ENCODE results near the gene ARHGEF2.

Gene ARHGEF2

GRCh38 chr1:155941845-155942531, 36.4 kb downstream of the ARHGEF2 start:
- Histone ChIP-seq H3K27ac (no peak overlapping the region), H3K36me3 (replicated peaks) (peaks cover 19% of the 10 kb centered on the region), H3K27me3 (replicated peaks) (no peaks in the 10 kb centered on the region), H3K4me3 (ENCODE audit: low read depth, low read length) (no peak overlapping the region)
- in situ Hi-C loops (cut with HindIII; ENCODE audit: low pct_ligation_motif_present, low sequenced_read_pairs) = no loop called here
- TF ChIP-seq, protein P1, sequence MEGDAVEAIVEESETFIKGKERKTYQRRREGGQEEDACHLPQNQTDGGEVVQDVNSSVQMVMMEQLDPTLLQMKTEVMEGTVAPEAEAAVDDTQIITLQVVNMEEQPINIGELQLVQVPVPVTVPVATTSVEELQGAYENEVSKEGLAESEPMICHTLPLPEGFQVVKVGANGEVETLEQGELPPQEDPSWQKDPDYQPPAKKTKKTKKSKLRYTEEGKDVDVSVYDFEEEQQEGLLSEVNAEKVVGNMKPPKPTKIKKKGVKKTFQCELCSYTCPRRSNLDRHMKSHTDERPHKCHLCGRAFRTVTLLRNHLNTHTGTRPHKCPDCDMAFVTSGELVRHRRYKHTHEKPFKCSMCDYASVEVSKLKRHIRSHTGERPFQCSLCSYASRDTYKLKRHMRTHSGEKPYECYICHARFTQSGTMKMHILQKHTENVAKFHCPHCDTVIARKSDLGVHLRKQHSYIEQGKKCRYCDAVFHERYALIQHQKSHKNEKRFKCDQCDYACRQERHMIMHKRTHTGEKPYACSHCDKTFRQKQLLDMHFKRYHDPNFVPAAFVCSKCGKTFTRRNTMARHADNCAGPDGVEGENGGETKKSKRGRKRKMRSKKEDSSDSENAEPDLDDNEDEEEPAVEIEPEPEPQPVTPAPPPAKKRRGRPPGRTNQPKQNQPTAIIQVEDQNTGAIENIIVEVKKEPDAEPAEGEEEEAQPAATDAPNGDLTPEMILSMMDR (IDR thresholded peaks at IDR 0.05; ENCODE audit: low read depth, low read length, missing control alignments) = no peak
- no peak for DNase-seq

DNA sequence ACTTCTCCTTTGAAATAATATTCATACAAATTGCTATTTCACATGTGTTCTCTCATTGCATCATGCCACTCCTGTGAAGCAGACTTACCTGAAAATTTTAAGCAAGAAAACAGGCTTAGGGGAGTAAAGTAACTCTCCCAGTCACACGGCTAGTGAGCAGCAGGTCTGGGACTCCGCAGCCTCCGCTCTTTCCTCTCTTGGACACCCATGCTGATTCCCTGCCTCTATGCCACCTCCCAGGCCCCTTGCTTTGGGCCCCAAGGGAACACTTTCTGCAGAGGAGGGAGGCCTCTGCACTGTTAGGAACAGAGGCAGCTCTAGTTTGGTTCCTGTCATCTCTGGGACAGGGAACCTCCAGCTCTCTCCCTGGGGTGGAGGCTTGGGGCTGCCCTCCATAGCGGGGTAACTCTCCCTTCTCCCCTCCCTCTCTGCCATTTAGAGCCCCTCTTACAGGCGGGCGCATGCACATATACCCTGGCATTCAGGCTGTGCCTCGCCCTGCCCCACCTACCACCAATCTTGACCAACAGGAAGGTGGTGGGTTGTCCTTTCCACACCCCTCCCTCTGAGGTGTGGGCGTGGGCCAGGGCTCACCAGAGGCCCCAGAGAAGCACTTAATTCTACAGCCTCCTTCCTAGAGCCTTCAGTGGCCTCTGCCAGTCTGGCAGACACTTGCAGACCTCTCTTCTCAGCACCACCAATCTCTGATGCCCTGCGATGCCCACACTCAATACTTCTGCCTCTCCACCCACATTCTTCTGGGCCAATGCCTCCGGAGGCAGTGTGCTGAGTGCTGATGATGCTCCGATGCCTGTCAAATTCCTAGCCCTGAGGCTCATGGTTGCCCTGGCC, 37.1 kb downstream of the ARHGEF2 start, which contains the start of gene RXFP4:
Gene RXFP4, plus strand, starts transcription at position 646 of the 852 bp plus-strand sequence. Its CDS starts 72 bp downstream, at position 718.
- DNase-seq = no peak
- TF ChIP-seq, protein P1 (IDR thresholded peaks at IDR 0.05; ENCODE audit: low read depth, low read length, missing control alignments) = no peak
- Histone ChIP-seq H3K36me3 (replicated peaks) (peaks cover 11% of the 10 kb centered on the region), H3K4me3 (ENCODE audit: low read depth, low read length) (no peak within 1 kb of the TSS), H3K27ac (no peak within 1 kb of the TSS), H3K27me3 (replicated peaks) (no peaks in the 10 kb centered on the region)
- in situ Hi-C loops (cut with HindIII; ENCODE audit: low pct_ligation_motif_present, low sequenced_read_pairs) = no loop called here

DNA sequence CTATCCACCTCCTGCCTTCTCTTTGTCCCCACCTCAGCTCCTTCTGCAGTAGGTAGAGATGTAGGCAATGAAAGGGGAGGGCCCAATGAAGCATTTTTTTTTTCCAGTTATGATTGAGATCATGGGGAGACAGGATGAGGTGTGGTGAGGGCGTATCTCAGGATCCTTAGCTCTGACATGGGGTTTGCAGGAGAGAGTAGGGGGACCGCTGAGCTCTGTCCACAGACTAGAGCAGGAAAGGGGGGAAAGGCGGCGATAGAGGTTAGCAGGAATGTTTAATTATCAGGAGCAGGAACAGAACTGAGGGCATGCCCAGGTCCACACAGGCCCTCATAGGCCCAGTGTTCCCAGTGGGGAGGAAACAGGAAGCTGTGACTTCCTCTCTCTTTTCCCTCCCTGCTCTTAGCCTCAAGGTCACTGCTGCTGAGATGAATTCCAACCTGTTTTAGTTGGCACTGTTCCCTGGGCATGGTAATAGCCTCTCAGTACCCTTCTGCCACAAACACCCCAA, 37.8 kb downstream of the ARHGEF2 start:
- Histone ChIP-seq H3K27me3 (replicated peaks) (no peaks in the 10 kb centered on the region), H3K4me3 (ENCODE audit: low read depth, low read length) (no peak overlapping the region), H3K27ac (no peak overlapping the region), H3K36me3 (replicated peaks) (peaks cover 4% of the 10 kb centered on the region)
- TF ChIP-seq, protein P1 (IDR thresholded peaks at IDR 0.05; ENCODE audit: low read depth, low read length, missing control alignments) = no peak
- in situ Hi-C loops (cut with HindIII; ENCODE audit: low pct_ligation_motif_present, low sequenced_read_pairs) = no loop called here
- DNase-seq = no peak

DNA sequence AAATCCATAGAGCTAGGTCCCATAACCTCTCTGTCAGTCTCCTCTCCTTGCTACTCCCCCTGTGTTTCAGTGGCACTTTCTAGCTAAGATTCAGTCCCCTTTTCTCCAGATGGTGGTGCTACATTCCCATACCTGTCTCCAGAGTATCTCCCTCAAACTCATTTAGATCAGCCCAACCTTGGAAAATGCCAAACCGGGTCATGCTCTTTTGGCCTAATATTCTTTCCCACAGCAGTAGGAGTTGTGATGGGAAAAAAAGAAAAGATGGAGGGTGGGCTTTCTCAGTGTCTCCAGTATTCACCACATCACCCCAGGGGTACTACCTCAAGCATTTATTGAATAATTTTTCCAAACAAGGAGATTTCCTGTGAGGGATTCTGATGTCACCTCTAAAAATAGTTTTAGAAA, 40.1 kb downstream of the ARHGEF2 start:
- no peak overlapping the region for H3K4me3 ChIP-seq (ENCODE audit: low read depth, low read length)
- no peaks in the 10 kb centered on the region for H3K36me3 ChIP-seq (replicated peaks)
- no peaks in the 10 kb centered on the region for H3K27me3 ChIP-seq (replicated peaks)
- TF ChIP-seq, protein P1 (IDR thresholded peaks at IDR 0.05; ENCODE audit: low read depth, low read length, missing control alignments) = peak; percentile 81
- peak; percentile 58 for DNase-seq
- H3K27ac ChIP-seq = no peak overlapping the region
- in situ Hi-C loops (cut with HindIII; ENCODE audit: low pct_ligation_motif_present, low sequenced_read_pairs) = no loop called here

DNA sequence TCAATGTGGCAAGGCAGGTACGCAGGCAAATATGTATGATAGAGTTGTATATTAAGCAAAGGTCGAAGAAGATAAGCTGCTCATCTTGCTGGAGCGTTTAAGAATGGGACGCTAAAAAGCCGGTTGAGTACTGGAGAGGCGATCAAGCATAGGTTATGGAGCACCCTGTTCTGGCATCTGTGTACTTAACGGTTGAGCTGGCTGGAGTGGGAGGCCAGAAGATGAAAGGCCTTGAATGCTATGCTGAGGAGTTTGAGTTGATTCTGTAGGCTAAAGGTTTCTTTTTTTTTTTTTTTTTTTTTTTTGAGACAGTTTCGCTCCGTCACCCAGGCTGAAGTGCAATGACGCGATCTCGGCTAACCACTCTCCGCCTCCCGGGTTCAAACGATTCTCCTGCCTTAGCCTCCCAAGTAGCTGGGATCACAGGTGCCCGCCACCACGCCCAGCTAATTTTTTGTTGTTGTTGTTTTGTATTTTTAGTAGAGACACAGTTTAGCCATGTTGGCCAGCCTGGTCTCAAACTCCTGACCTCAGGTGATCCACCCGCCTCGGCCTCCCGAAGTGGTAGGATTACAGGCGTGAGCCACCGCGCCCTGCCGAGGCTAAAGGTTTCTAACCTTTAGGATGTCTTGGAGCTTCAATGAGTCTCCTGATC, 43.3 kb downstream of the ARHGEF2 start:
- Histone ChIP-seq H3K27me3 (replicated peaks) (no peaks in the 10 kb centered on the region), H3K36me3 (replicated peaks) (peaks cover 20% of the 10 kb centered on the region), H3K4me3 (ENCODE audit: low read depth, low read length) (peak overlapping the region; percentile 97), H3K27ac (peak overlapping the region; percentile 87)
- in situ Hi-C loops (cut with HindIII; ENCODE audit: low pct_ligation_motif_present, low sequenced_read_pairs) = no loop called here
- TF ChIP-seq, protein P1 (IDR thresholded peaks at IDR 0.05; ENCODE audit: low read depth, low read length, missing control alignments) = no peak
- DNase-seq = no peak
